HG03175 (cell line): Measurements from ENCODE around the gene CPSF7.
"Not testable (repeated sequence)": the region's sequence is repeated elsewhere in the genome, so short reads cannot be mapped to it uniquely, and the experiment has no call there.

Experiments used
- ATAC-seq: cut with Tn5 transposase; IDR thresholded peaks from one replicate; pipeline ENCODE4 v1.9.1; 2021; ENCODE audit warnings: mild to moderate bottlenecking, moderate library complexity; ENCODE audit not compliant: unreplicated experiment

Gene CPSF7

GRCh38 chr11:61442616-61443015 is 12.8 kb upstream of the CPSF7 start:
- ATAC-seq, result no peak

GRCh38 chr11:61439615-61440014 is 9.8 kb upstream of the CPSF7 start:
- no peak for ATAC-seq

DNA sequence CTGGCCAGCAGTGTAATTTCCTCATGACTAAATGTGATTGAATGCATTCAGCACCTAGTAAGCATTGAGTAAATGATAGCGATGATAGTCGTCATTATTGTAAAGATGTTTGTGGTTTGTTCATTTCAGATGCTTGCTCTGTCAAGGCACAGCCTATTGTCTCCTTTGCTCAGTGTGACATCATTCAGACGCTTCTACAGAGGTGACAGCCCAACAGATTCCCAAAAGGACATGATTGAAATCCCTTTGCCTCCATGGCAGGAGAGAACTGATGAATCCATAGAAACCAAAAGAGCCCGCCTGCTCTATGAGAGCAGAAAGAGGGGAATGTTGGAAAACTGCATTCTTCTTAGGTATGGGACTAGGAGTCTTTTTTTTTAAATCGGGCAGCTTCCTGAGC is 7.7 kb upstream of the CPSF7 start:
- ATAC-seq, result no peak

GRCh38 chr11:61430839-61431238 is 1.1 kb upstream of the CPSF7 start:
- ATAC-seq, result not testable (repeated sequence)

GRCh38 chr11:61429346-61429690 is 457 bp downstream of the CPSF7 start:
- ATAC-seq, result peak; percentile 52

- ATAC-seq, result no peak
These were observed 4.2 kb downstream of the CPSF7 start for GRCh38 chr11:61425367-61426131.

DNA sequence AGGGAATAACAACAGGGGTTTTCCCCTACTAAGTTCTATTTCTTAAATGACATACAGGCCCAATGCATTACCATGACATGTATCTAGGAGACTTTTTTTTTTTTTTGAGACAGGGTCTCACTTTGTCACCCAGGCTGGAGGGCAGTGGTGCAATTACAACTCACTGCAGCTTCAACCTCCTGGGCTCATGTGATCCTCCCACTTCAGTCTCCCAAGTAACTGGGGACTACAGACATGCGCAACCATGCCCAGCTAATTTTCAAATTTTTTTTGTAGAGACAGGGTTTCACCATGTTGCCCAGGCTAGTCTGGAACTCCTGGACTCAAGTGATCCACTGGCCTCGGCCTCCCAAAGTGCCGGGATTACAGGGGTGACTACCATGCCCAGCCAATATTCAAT is 7.5 kb downstream of the CPSF7 start:
- ATAC-seq, result no peak

DNA sequence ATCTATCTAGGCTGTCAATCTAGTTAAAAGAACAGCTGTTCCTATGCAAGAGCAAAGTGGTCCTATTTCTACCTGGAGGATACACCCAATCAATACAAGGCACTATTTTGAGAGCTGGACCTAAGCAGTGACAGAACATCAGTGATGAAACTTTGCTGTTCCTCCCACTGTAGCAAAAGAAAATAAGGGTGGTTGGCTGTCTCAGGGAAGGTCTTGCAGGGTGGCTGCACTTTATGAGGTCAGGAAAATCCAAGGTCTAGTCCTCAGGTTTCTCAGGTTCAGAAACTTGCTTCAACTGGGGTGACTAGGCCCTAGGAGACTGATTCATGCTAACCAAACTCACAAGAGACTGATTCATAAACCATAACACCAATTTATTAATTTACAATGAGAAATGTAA is 11.6 kb downstream of the CPSF7 start:
- ATAC-seq, result no peak

GRCh38 chr11:61417670-61418069 is 12.1 kb downstream of the CPSF7 start:
- ATAC-seq, result no peak

GRCh38 chr11:61416941-61417340 is 12.8 kb downstream of the CPSF7 start:
- no peak for ATAC-seq

DNA sequence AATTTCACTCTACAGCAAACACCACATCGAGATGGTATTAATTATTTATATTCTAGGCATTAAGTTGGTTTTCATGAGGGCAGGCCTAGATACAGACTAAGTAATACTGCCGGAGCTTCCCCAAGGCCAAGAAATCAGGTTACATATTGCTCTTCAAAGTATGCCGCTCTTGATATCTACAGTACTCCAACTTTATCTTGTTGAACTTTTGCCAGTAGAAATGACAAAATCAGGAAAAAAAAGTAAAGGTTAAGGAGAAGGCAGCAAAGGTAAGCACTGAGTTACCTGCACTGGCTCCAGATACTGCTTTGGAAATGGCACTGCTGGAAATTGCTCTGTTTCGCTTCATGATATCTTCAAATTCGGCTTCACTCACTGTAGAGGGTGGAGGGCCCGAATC is 14.4 kb downstream of the CPSF7 start:
- ATAC-seq, result no peak

DNA sequence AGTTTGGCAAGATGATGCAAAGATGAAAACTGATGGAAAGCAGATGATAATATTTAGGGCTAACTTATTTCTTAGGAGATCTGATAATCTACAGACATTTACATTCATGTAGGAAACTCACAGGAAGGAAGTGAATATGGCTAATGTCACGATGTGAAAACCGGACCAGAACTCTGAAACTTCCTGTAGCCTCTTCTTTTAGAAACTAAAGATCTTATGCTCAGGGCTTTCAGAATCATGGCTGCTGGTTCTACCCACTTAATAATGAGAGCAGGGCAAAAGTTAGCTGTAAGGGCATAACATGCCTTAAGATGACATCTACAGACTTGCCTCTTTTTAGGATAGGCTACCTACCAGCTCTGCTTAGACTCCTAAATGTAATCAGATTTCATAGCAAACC is 15.2 kb downstream of the CPSF7 start:
- no peak for ATAC-seq

DNA sequence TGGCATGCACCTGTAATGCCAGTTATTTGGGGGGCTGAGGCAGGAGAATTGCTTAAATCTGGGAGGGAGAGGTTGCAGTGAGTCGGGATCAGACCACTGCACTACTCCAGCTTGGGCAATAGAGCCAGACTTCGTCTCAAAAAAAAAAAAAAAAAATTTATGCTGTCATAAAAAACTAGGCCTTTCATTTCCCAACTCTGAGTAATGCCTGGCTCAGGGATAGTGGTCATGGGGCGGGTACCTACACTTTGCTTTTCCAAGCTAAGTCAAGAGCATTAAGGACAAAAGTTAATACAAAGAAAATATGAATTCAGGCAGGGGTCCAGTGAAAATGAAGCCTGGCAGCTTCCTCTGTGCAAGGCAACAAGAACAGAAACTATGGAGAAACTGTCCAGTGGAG is 16.3 kb downstream of the CPSF7 start:
- no peak for ATAC-seq

DNA sequence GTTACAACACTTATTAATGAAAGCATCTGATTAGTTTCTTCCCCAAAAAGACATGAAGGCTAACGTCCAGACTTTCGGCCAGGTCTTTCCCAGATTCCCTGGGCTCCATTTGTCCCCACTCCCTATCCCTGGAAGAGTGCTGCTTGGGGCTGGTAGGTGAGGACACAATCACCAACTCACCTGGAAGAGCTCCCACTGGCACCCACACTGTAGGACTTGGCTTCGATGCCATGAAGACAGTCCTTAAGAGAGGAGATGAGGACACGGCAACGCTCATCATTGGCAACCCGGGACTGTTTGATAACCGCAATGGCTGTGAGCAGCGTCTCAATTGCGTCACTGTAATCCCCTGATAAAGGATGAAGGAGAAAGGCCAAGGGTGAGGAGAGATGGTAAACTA is 18.2 kb downstream of the CPSF7 start:
- ATAC-seq, result no peak

- no peak for ATAC-seq
These were observed 22.6 kb downstream of the CPSF7 start for GRCh38 chr11:61406991-61407728.

GRCh38 chr11:61406067-61406466 is 23.7 kb downstream of the CPSF7 start:
- no peak for ATAC-seq

- ATAC-seq, result no peak
These were observed 25.1 kb downstream of the CPSF7 start for GRCh38 chr11:61404641-61405040.

DNA sequence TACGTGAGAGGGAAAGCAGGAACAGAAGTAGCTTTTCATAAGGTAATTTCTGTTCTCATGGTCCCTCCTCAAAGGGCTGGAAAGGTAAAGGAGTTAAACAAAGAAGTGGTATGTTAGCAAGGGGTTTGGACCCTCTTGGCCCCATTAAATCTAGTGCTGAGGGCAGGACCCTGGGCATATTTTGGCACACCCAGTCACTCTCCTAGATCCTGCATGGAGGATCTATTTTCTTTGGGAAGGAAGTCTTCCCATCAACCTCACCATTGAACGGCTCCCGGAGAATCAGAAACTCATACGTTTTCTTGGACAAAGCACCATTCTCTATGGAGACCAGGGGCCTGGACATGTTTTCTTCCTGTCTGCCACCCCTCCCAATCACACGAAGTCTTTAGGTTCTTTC is 25.7 kb downstream of the CPSF7 start:
- no peak for ATAC-seq

GRCh38 chr11:61403658-61404057 is 26.1 kb downstream of the CPSF7 start:
- ATAC-seq, result no peak

- ATAC-seq, result no peak
These were observed 28.2 kb downstream of the CPSF7 start for GRCh38 chr11:61401573-61401972.

DNA sequence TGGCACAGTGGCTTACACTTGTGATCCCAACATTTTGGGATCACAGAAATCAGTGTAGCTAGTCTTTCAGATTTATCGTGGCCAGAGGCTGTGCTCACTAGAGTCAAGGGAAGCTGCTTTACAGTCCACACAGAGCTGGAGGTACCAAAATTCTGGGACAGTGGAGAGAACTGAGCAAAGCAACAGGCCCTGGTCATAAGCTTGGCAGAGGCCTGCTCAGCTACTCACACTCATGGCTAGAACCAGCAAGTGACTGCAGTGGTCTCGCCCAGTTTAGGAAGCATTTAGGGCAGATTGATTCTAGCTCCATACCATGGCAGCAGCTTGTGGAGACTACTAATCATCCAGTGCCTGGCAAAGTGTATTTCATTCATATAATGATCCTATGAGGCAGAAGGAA is 28.6 kb downstream of the CPSF7 start:
- no peak for ATAC-seq

- no peak for ATAC-seq
These were observed 36.7 kb downstream of the CPSF7 start for GRCh38 chr11:61392981-61393595.
